ENCODE measurements around the gene OXA1L.
"Not testable (repeated sequence)": the region's sequence is repeated elsewhere in the genome, so short reads cannot be mapped to it uniquely, and the experiment has no call there.

Gene OXA1L

GRCh38 chr14:22770481-22771187 lies 4.1 kb downstream of the OXA1L start:
- DNase-seq: no peak

- DNase-seq: no peak
These were observed 6.2 kb downstream of the OXA1L start for GRCh38 chr14:22772725-22773124.

GRCh38 chr14:22773162-22774010 lies 6.9 kb downstream of the OXA1L start:
- no peak for DNase-seq

GRCh38 chr14:22774011-22774706 lies 7.7 kb downstream of the OXA1L start:
- DNase-seq: no peak

GRCh38 chr14:22776215-22776614 lies 9.7 kb downstream of the OXA1L start:
- DNase-seq: no peak

GRCh38 chr14:22776849-22777248 lies 10.4 kb downstream of the OXA1L start:
- not testable (repeated sequence) for DNase-seq

GRCh38 chr14:22778084-22778483 lies 11.6 kb downstream of the OXA1L start:
- no peak for DNase-seq

- no peak for DNase-seq
These were observed 13.7 kb downstream of the OXA1L start for GRCh38 chr14:22780105-22780679.

GRCh38 chr14:22780941-22781300 lies 14.4 kb downstream of the OXA1L start:
- no peak for DNase-seq

- no peak for DNase-seq
These were observed 15.0 kb downstream of the OXA1L start for GRCh38 chr14:22781301-22781991.

GRCh38 chr14:22786685-22787084 lies 20.2 kb downstream of the OXA1L start:
- DNase-seq: no peak

- DNase-seq: no peak
These were observed 24.8 kb downstream of the OXA1L start for GRCh38 chr14:22791301-22791700.

GRCh38 chr14:22792158-22792557 lies 25.7 kb downstream of the OXA1L start:
- DNase-seq: no peak

- not testable (repeated sequence) for DNase-seq
These were observed 27.1 kb downstream of the OXA1L start for GRCh38 chr14:22793550-22793949.

- DNase-seq: no peak
These were observed 27.5 kb downstream of the OXA1L start for GRCh38 chr14:22793976-22794375.

GRCh38 chr14:22794551-22794951 lies 28.1 kb downstream of the OXA1L start:
- DNase-seq: no peak

GRCh38 chr14:22796087-22796707 lies 29.7 kb downstream of the OXA1L start:
- DNase-seq: no peak

- no peak for DNase-seq
These were observed 30.8 kb downstream of the OXA1L start for GRCh38 chr14:22797017-22797917.

- no peak for DNase-seq
These were observed 32.0 kb downstream of the OXA1L start for GRCh38 chr14:22798528-22798927.

GRCh38 chr14:22800346-22800745 lies 33.9 kb downstream of the OXA1L start:
- DNase-seq: no peak

GRCh38 chr14:22801716-22802115 lies 35.2 kb downstream of the OXA1L start:
- DNase-seq: no peak

Measured in left hindlimb (tissue), 1 donor.